HCT116 (cell line): ENCODE measurements around the gene DCHS2. TPM values are rescaled to one million over a fixed set of nuclear protein-coding genes. Genes with fewer than 3 reads are reported as not detected.

Experiments
- ATAC-seq: fragments of 200-7000 bp; cut with Tn5 transposase; 2 replicates; pipeline ENCODE4 v1.9.1; 2020; ENCODE audit warnings: mild to moderate bottlenecking, moderate library complexity
- BruUV-seq: library from RNA; stranded (reverse); fragments of 400-500 nt; replicated peaks from 2 replicates; lab custom pipeline; 2021; lab: Mats Ljungman, UMichigan
- CTCF ChIA-PET: fragments of 300-600 bp; sonication (Branson Sonifier 250); formaldehyde crosslinking; loops from one replicate; lab custom pipeline; 2021; ENCODE audit warnings: antibody characterized with exemption; lab: Charles Lee
- POLR2A ChIA-PET: fragments of 300-600, 350-600 bp; sonication (Branson Sonifier 250); formaldehyde crosslinking; loops from one replicate; lab custom pipeline; 2021; ENCODE audit warnings: antibody characterized with exemption; lab: Charles Lee
- RAD21 ChIA-PET, 2 experiments: fragments of 300-600 bp; sonication (Branson Sonifier 250); formaldehyde crosslinking; loops; one replicate each; lab custom pipeline; 2023; ENCODE audit warnings: low total read pairs in 2 of 2; ENCODE audit not compliant: uncharacterized antibody in 2 of 2, unreplicated experiment in 2 of 2, low non-redundant PET in 1 of 2; lab: Charles Lee
- DNase-seq: peaks from one replicate; pipeline ENCODE4 v3.0.0-alpha.2; 2010; ENCODE audit warnings: low read depth, low spot score
- H2AFZ ChIP-seq: fragments of 200-600 bp; shearing (Covaris generic), sonication (generic); 2 replicates; pipeline ENCODE4 v1.6.1; 2017; ENCODE audit warnings: low read depth, mixed run types, mixed read lengths, antibody characterized with exemption, low read length; ENCODE audit not compliant: poor library complexity, severe bottlenecking
- H3K27ac ChIP-seq: 2 replicates; pipeline ENCODE4 v1.5.1; 2012; ENCODE audit warnings: low read depth, low read length
- H3K27me3 ChIP-seq: fragments of 200-600 bp; sonication (generic); 2 replicates; pipeline ENCODE4 v1.6.1; 2016; ENCODE audit warnings: mixed run types, low read length, mixed read lengths; ENCODE audit not compliant: insufficient read depth
- H3K36me3 ChIP-seq, 2 experiments: fragments of 200-500 bp in 1 of 2; fragments of 200-600 bp in 1 of 2; sonication (Bioruptor generic) in 1 of 2; sonication (generic) in 1 of 2; 2 replicates each; pipeline versions ENCODE4 v1.5.1 to v1.6.1; 2014 to 2016; ENCODE audit warnings: low read length in 2 of 2, inconsistent platforms in 1 of 2, mixed read lengths in 1 of 2, mixed run types in 1 of 2; ENCODE audit not compliant: insufficient read depth in 2 of 2, control insufficient read depth in 1 of 2
- H3K4me1 ChIP-seq, 2 experiments: fragments of 200-600 bp in 1 of 2; sonication (generic) in 1 of 2; 2 replicates each; pipeline versions ENCODE4 v1.5.1 to v1.6.1; 2012 to 2017; ENCODE audit warnings: low read length in 2 of 2, inconsistent platforms in 1 of 2, mild to moderate bottlenecking in 1 of 2, mixed read lengths in 1 of 2, mixed run types in 1 of 2, moderate library complexity in 1 of 2; ENCODE audit not compliant: insufficient read depth in 2 of 2, control insufficient read depth in 1 of 2
- H3K4me2 ChIP-seq: fragments of 200-600 bp; sonication (generic); 2 replicates; pipeline ENCODE4 v1.6.1; 2017; ENCODE audit warnings: mixed run types, low read length, mixed read lengths
- H3K4me3 ChIP-seq, 2 experiments: fragments of 200-600 bp in 1 of 2; sonication (generic) in 1 of 2; replicated peaks in 1 of 2; 2 replicates each; pipeline ENCODE4 v1.5.1; 2011 to 2016; ENCODE audit warnings: low read length in 2 of 2, control low read depth in 1 of 2, low read depth in 1 of 2, mild to moderate bottlenecking in 1 of 2, mixed read lengths in 1 of 2, mixed run types in 1 of 2
- H3K79me2 ChIP-seq: fragments of 200-600 bp; sonication (generic); 2 replicates; pipeline ENCODE4 v1.6.1; 2017; ENCODE audit warnings: mild to moderate bottlenecking, mixed run types, low read length, moderate library complexity, mixed read lengths; ENCODE audit not compliant: insufficient read depth
- H3K9ac ChIP-seq: fragments of 200-600 bp; sonication (generic); 2 replicates; pipeline ENCODE4 v1.6.1; 2016; ENCODE audit warnings: low read length, mixed read lengths
- H3K9me2 ChIP-seq: fragments of 200-600 bp; sonication (generic), shearing (Covaris generic); 2 replicates; pipeline ENCODE4 v1.6.1; 2017; ENCODE audit warnings: mixed run types, mild to moderate bottlenecking, moderate library complexity; ENCODE audit not compliant: insufficient read depth
- H3K9me3 ChIP-seq, 2 experiments: fragments of 200-500 bp in 1 of 2; fragments of 200-600 bp in 1 of 2; sonication (Bioruptor generic) in 1 of 2; sonication (generic) in 1 of 2; 2 replicates each; pipeline ENCODE4 v1.6.1; 2014 to 2017; ENCODE audit warnings: low read length in 2 of 2, mixed read lengths in 2 of 2, inconsistent platforms in 1 of 2, low read depth in 1 of 2, mild to moderate bottlenecking in 1 of 2, mixed run types in 1 of 2, moderate library complexity in 1 of 2; ENCODE audit not compliant: control insufficient read depth in 1 of 2, insufficient read depth in 1 of 2
- H4K20me1 ChIP-seq: fragments of 200-600 bp; sonication (generic), shearing (Covaris generic); 2 replicates; pipeline ENCODE4 v1.6.1; 2017; ENCODE audit warnings: mixed run types, mild to moderate bottlenecking, moderate library complexity; ENCODE audit not compliant: insufficient read depth
- EGR1 ChIP-seq: IDR thresholded peaks from 2 replicates; pipeline ENCODE4 v1.6.1; 2012; ENCODE audit warnings: low read depth
- RAD21 ChIP-seq: IDR thresholded peaks from 2 replicates; pipeline ENCODE4 v1.6.1; 2012; ENCODE audit warnings: low read depth, mild to moderate bottlenecking
- intact Hi-C: fragments of 100-400 bp; cut with micrococcal nuclease; formaldehyde crosslinking; loops from 2 replicates; pipeline ENCODE4 v1.10.0; 2022
- total RNA-seq: library from RNA; stranded (reverse); gene quantifications from one replicate; pipeline ENCODE4 v1.2.1, GENCODE V29; 2021; ENCODE audit not compliant: unreplicated experiment
- TF ChIP-seq, protein P1 (sequence below): IDR thresholded peaks from 2 replicates; pipeline ENCODE4 v1.6.1; 2011; ENCODE audit warnings: mild to moderate bottlenecking, low read length, moderate library complexity; ENCODE audit not compliant: insufficient replicate concordance; ENCODE audit errors: extremely low read depth
- TF ChIP-seq, protein P2 (sequence below), 3 experiments: fragments of 200-600 bp in 1 of 3; sonication (generic) in 1 of 3; IDR thresholded peaks in 2 of 3; conservative IDR thresholded peaks in 1 of 3; 2 replicates each; pipeline ENCODE4 v1.5.1; 2012 to 2017; ENCODE audit warnings: low read depth in 2 of 3, low read length in 2 of 3, antibody characterized with exemption in 1 of 3, borderline replicate concordance in 1 of 3, control low read depth in 1 of 3, mild to moderate bottlenecking in 1 of 3, mixed read lengths in 1 of 3, mixed run types in 1 of 3, moderate library complexity in 1 of 3; ENCODE audit not compliant: insufficient read depth in 1 of 3

The DCHS2 gene
- total RNA-seq, 1 experiment from 2014 or later, result 0.05 TPM

GRCh38 chr4:154399259-154399974 is 92.2 kb downstream of the DCHS2 start:
- H2AFZ ChIP-seq, result no peak overlapping the region
- no peak overlapping the region for H3K9ac ChIP-seq
- no peaks in the 10 kb centered on the region for H4K20me1 ChIP-seq
- H3K4me1 ChIP-seq, result no peaks in the 10 kb centered on the region
- no peaks in the 10 kb centered on the region for H3K36me3 ChIP-seq
- no peak overlapping the region for H3K4me2 ChIP-seq
- no peaks in the 10 kb centered on the region for H3K79me2 ChIP-seq
- no peaks in the 10 kb centered on the region for H3K9me3 ChIP-seq
- RAD21 ChIA-PET, result no interaction called here
- no peak for DNase-seq
- POLR2A ChIA-PET, result no interaction called here
- no peak overlapping the region for H3K27ac ChIP-seq
- CTCF ChIA-PET, result interaction anchor here (0.8 kb wide), 1 partner anchor 107 kb away, joined by 5 read pairs; no protein-coding TSS in a partner anchor
- BruUV-seq, result no TSS peak
- ATAC-seq, result no peak
- H3K4me3 ChIP-seq, result no peak overlapping the region
- H3K9me2 ChIP-seq, result no peaks in the 10 kb centered on the region
- intact Hi-C loops, result loop anchor here (2.0 kb wide), 1 partner anchor 107 kb away; no protein-coding TSS in a partner anchor
- H3K27me3 ChIP-seq, result peaks cover 5% of the 10 kb centered on the region; the same call in 1 of the 2 replicates
- TF ChIP-seq, protein P1, sequence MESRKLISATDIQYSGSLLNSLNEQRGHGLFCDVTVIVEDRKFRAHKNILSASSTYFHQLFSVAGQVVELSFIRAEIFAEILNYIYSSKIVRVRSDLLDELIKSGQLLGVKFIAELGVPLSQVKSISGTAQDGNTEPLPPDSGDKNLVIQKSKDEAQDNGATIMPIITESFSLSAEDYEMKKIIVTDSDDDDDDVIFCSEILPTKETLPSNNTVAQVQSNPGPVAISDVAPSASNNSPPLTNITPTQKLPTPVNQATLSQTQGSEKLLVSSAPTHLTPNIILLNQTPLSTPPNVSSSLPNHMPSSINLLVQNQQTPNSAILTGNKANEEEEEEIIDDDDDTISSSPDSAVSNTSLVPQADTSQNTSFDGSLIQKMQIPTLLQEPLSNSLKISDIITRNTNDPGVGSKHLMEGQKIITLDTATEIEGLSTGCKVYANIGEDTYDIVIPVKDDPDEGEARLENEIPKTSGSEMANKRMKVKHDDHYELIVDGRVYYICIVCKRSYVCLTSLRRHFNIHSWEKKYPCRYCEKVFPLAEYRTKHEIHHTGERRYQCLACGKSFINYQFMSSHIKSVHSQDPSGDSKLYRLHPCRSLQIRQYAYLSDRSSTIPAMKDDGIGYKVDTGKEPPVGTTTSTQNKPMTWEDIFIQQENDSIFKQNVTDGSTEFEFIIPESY, result no peak
- TF ChIP-seq RAD21 (peak; percentile 65), EGR1 (no peak)
- TF ChIP-seq, protein P2, sequence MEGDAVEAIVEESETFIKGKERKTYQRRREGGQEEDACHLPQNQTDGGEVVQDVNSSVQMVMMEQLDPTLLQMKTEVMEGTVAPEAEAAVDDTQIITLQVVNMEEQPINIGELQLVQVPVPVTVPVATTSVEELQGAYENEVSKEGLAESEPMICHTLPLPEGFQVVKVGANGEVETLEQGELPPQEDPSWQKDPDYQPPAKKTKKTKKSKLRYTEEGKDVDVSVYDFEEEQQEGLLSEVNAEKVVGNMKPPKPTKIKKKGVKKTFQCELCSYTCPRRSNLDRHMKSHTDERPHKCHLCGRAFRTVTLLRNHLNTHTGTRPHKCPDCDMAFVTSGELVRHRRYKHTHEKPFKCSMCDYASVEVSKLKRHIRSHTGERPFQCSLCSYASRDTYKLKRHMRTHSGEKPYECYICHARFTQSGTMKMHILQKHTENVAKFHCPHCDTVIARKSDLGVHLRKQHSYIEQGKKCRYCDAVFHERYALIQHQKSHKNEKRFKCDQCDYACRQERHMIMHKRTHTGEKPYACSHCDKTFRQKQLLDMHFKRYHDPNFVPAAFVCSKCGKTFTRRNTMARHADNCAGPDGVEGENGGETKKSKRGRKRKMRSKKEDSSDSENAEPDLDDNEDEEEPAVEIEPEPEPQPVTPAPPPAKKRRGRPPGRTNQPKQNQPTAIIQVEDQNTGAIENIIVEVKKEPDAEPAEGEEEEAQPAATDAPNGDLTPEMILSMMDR (IDR thresholded peaks at IDR 0.05 in 2 of 3, conservative IDR thresholded peaks at IDR 0.05 in 1 of 3; ENCODE audit: borderline replicate concordance in 1 of 3, insufficient read depth in 1 of 3, low read depth in 2 of 3, low read length in 2 of 3), result peak; percentile 23 to 40 (median 25); a peak in 2 of 6 replicates
